H9 (cell line): ENCODE measurements around the gene RAP1GAP. TPM values are rescaled to one million over a fixed set of nuclear protein-coding genes. Genes with fewer than 3 reads are reported as not detected.

Experiments used
- DNase-seq: peaks from one replicate; pipeline ENCODE4 v3.0.0-alpha.2; 2017
- H2AFZ ChIP-seq: one replicate; pipeline ENCODE4 v1.6.1; 2013; ENCODE audit warnings: mild to moderate bottlenecking, low read length, control low read depth, moderate library complexity
- H2AK5ac ChIP-seq: 2 replicates; pipeline ENCODE4 v1.6.1; 2013; ENCODE audit warnings: low read length, control low read depth, mixed read lengths; ENCODE audit not compliant: insufficient read length
- H2BK120ac ChIP-seq: one replicate; pipeline ENCODE4 v1.6.1; 2013; ENCODE audit warnings: low read depth, mild to moderate bottlenecking, low read length, control low read depth, inconsistent platforms; ENCODE audit not compliant: poor library complexity, severe bottlenecking
- H2BK12ac ChIP-seq: 2 replicates; pipeline ENCODE4 v1.6.1; 2013; ENCODE audit warnings: low read length, control low read depth, mixed read lengths, low read depth; ENCODE audit not compliant: insufficient read length
- H2BK15ac ChIP-seq: 2 replicates; pipeline ENCODE4 v1.6.1; 2013; ENCODE audit warnings: low read depth, low read length, control low read depth
- H2BK20ac ChIP-seq: one replicate; pipeline ENCODE4 v1.6.1; 2013; ENCODE audit warnings: low read depth, mild to moderate bottlenecking, low read length, control low read depth, inconsistent platforms; ENCODE audit not compliant: poor library complexity, severe bottlenecking
- H2BK5ac ChIP-seq: 2 replicates; pipeline ENCODE4 v1.6.1; 2013; ENCODE audit warnings: low read length, control low read depth, mixed read lengths; ENCODE audit not compliant: insufficient read length
- H3K14ac ChIP-seq: 2 replicates; pipeline ENCODE4 v1.6.1; 2013; ENCODE audit warnings: low read length, control low read depth; ENCODE audit not compliant: insufficient read depth
- H3K18ac ChIP-seq: 2 replicates; pipeline ENCODE4 v1.6.1; 2013; ENCODE audit warnings: low read depth, mild to moderate bottlenecking, mixed read lengths, low read length, control low read depth; ENCODE audit not compliant: insufficient read length
- H3K23ac ChIP-seq: 2 replicates; pipeline ENCODE4 v1.6.1; 2013; ENCODE audit warnings: low read length, control low read depth, mixed read lengths, low read depth; ENCODE audit not compliant: insufficient read length
- H3K23me2 ChIP-seq: 2 replicates; pipeline ENCODE4 v1.6.1; 2013; ENCODE audit warnings: low read depth, mild to moderate bottlenecking, mixed read lengths, low read length, control low read depth; ENCODE audit not compliant: insufficient read length, poor library complexity, severe bottlenecking
- H3K27ac ChIP-seq: 2 replicates; pipeline ENCODE4 v1.5.1; 2013; ENCODE audit warnings: low read length, control low read depth, mixed read lengths, low read depth; ENCODE audit not compliant: insufficient read length
- H3K27me3 ChIP-seq: 2 replicates; pipeline ENCODE4 v1.6.1; 2013; ENCODE audit warnings: low read length, control low read depth, inconsistent platforms; ENCODE audit not compliant: insufficient read depth
- H3K4ac ChIP-seq: 2 replicates; pipeline ENCODE4 v1.6.1; 2013; ENCODE audit warnings: low read depth, mild to moderate bottlenecking, control low read depth, inconsistent platforms, low read length, moderate library complexity
- H3K4me1 ChIP-seq: 2 replicates; pipeline ENCODE4 v1.6.1; 2013; ENCODE audit warnings: low read length, control low read depth, inconsistent platforms; ENCODE audit not compliant: insufficient read depth
- H3K4me2 ChIP-seq: 2 replicates; pipeline ENCODE4 v1.6.1; 2013; ENCODE audit warnings: low read length, control low read depth, mixed read lengths; ENCODE audit not compliant: insufficient read length, insufficient read depth
- H3K56ac ChIP-seq: 2 replicates; pipeline ENCODE4 v1.6.1; 2013; ENCODE audit warnings: low read depth, mild to moderate bottlenecking, mixed read lengths, low read length, control low read depth; ENCODE audit not compliant: insufficient read length
- H3K79me1 ChIP-seq: 2 replicates; pipeline ENCODE4 v1.6.1; 2013; ENCODE audit warnings: low read depth, mild to moderate bottlenecking, moderate library complexity, low read length, control low read depth, inconsistent platforms; ENCODE audit not compliant: insufficient read depth, poor library complexity, severe bottlenecking
- H3K79me2 ChIP-seq: 2 replicates; pipeline ENCODE4 v1.6.1; 2013; ENCODE audit warnings: low read length, control low read depth, inconsistent platforms; ENCODE audit not compliant: insufficient read depth
- H3K9ac ChIP-seq: 2 replicates; pipeline ENCODE4 v1.6.1; 2013; ENCODE audit warnings: low read length, control low read depth, mixed read lengths; ENCODE audit not compliant: insufficient read length; ENCODE audit errors: extremely low read depth
- H3K9me3 ChIP-seq: one replicate; pipeline ENCODE4 v1.6.1; 2013; ENCODE audit warnings: low read depth, low read length, inconsistent platforms; ENCODE audit not compliant: control insufficient read depth
- H3T11ph ChIP-seq: one replicate; pipeline ENCODE4 v1.6.1; 2013; ENCODE audit warnings: mild to moderate bottlenecking, low read length, control low read depth, inconsistent platforms
- H4K20me1 ChIP-seq: one replicate; pipeline ENCODE4 v1.6.1; 2013; ENCODE audit not compliant: control insufficient read depth, insufficient read length, insufficient read depth
- H4K5ac ChIP-seq: 2 replicates; pipeline ENCODE4 v1.6.1; 2013; ENCODE audit warnings: low read depth, mild to moderate bottlenecking, mixed read lengths, low read length, control low read depth; ENCODE audit not compliant: insufficient read length
- H4K8ac ChIP-seq: replicated peaks from 2 replicates; pipeline ENCODE4 v1.6.1; 2013; ENCODE audit warnings: low read length, control low read depth, mixed read lengths, low read depth; ENCODE audit not compliant: insufficient read length
- H4K91ac ChIP-seq: 2 replicates; pipeline ENCODE4 v1.6.1; 2013; ENCODE audit warnings: low read depth, mild to moderate bottlenecking, moderate library complexity, mixed read lengths, low read length, control low read depth; ENCODE audit not compliant: insufficient read length
- H3K27ac Mint-ChIP-seq, 3 experiments: 2 replicates in 2 of 3; 3 replicates in 1 of 3; pipeline ENCODE4 v1.8.0; 2020 to 2021; ENCODE audit warnings: mixed read lengths in 3 of 3, mild to moderate bottlenecking in 1 of 3, moderate library complexity in 1 of 3
- H3K27me3 Mint-ChIP-seq: 2 replicates; pipeline ENCODE4 v1.8.0; 2021; ENCODE audit warnings: low read depth, mild to moderate bottlenecking, moderate library complexity, mixed read lengths
- H3K36me3 Mint-ChIP-seq, 3 experiments: 2 replicates in 2 of 3; 3 replicates in 1 of 3; pipeline ENCODE4 v1.8.0; 2020 to 2021; ENCODE audit warnings: low read depth in 3 of 3, mixed read lengths in 3 of 3; ENCODE audit not compliant: insufficient read depth in 1 of 3
- H3K4me1 Mint-ChIP-seq, 2 experiments: 2 replicates each; pipeline ENCODE4 v1.8.0; 2020; ENCODE audit warnings: mixed read lengths in 2 of 2
- H3K4me3 Mint-ChIP-seq, 2 experiments: 2 replicates in 1 of 2; 3 replicates in 1 of 2; pipeline ENCODE4 v1.8.0; 2020 to 2021; ENCODE audit warnings: mild to moderate bottlenecking in 2 of 2, mixed read lengths in 2 of 2, moderate library complexity in 1 of 2
- H3K9me3 Mint-ChIP-seq, 2 experiments: 2 replicates in 1 of 2; 3 replicates in 1 of 2; pipeline ENCODE4 v1.8.0; 2020; ENCODE audit warnings: mild to moderate bottlenecking in 2 of 2, mixed read lengths in 2 of 2, moderate library complexity in 1 of 2
- WGBS: extraction: QIAGEN DNeasy Blood & Tissue Kit; methylation state at CpG from one replicate; pipeline ENCODE4 v1.1.7; 2013; ENCODE audit warnings: missing lambda C conversion rate, low lambda C conversion rate, mixed read lengths; ENCODE audit not compliant: insufficient read length; ENCODE audit errors: extremely low coverage; 5-methylcytosine and 5-hydroxymethylcytosine counted together
- total RNA-seq: library from RNA; stranded (reverse); gene quantifications from 2 replicates; pipeline ENCODE4 v1.2.1, GENCODE V29; 2021
- TF ChIP-seq, protein P1 (sequence below): fragments of 200-600 bp; sonication (generic); conservative IDR thresholded peaks from 3 replicates; pipeline ENCODE4 v1.8.0; 2021; ENCODE audit warnings: antibody characterized with exemption, mild to moderate bottlenecking

Gene RAP1GAP
- total RNA-seq, 1 experiment from 2014 or later: 7.9 TPM

GRCh38 chr1:21572735-21573277 lies 96.4 kb downstream of the RAP1GAP start:
- peaks cover 2% of the 10 kb centered on the region; the same call in 1 of the 2 replicates for H3K4me1 ChIP-seq
- Mint-ChIP-seq H3K36me3 (peaks cover 2 to 7% (median 6%) of the 10 kb centered on the region in 3 experiments; a peak in 3 of 7 replicates), H3K27me3 (no peaks in the 10 kb centered on the region; the same call in 1 of the 2 replicates), H3K4me3 (no peak overlapping the region), H3K4me1 (peaks cover 22 to 32% of the 10 kb centered on the region in 2 experiments), H3K27ac (no peak overlapping the region; a peak in 1 of 7 replicates), H3K9me3 (no peaks in the 10 kb centered on the region)
- H3K9me3 ChIP-seq: no peaks in the 10 kb centered on the region
- no peak overlapping the region for H2BK120ac ChIP-seq
- no peak for DNase-seq
- TF ChIP-seq, protein P1, sequence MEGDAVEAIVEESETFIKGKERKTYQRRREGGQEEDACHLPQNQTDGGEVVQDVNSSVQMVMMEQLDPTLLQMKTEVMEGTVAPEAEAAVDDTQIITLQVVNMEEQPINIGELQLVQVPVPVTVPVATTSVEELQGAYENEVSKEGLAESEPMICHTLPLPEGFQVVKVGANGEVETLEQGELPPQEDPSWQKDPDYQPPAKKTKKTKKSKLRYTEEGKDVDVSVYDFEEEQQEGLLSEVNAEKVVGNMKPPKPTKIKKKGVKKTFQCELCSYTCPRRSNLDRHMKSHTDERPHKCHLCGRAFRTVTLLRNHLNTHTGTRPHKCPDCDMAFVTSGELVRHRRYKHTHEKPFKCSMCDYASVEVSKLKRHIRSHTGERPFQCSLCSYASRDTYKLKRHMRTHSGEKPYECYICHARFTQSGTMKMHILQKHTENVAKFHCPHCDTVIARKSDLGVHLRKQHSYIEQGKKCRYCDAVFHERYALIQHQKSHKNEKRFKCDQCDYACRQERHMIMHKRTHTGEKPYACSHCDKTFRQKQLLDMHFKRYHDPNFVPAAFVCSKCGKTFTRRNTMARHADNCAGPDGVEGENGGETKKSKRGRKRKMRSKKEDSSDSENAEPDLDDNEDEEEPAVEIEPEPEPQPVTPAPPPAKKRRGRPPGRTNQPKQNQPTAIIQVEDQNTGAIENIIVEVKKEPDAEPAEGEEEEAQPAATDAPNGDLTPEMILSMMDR: no peak
- WGBS: no CpG with 5 or more reads among the region's 13 CpGs
- no peak overlapping the region for H3K23ac ChIP-seq
- H2BK15ac ChIP-seq: no peak overlapping the region
- no peak overlapping the region for H3T11ph ChIP-seq
- H3K79me2 ChIP-seq: no peaks in the 10 kb centered on the region
- H3K9ac ChIP-seq: no peak overlapping the region
- no peak overlapping the region for H2AFZ ChIP-seq
- no peaks in the 10 kb centered on the region for H3K27me3 ChIP-seq
- no peak overlapping the region for H3K27ac ChIP-seq
- no peak overlapping the region for H4K5ac ChIP-seq
- H2BK5ac ChIP-seq: no peak overlapping the region
- H4K91ac ChIP-seq: no peak overlapping the region
- no peaks in the 10 kb centered on the region for H4K20me1 ChIP-seq
- H2BK20ac ChIP-seq: no peak overlapping the region
- H3K14ac ChIP-seq: no peak overlapping the region
- H2AK5ac ChIP-seq: no peak overlapping the region
- no peak overlapping the region for H3K18ac ChIP-seq
- no peak overlapping the region for H2BK12ac ChIP-seq
- H4K8ac ChIP-seq: no peak overlapping the region
- H3K79me1 ChIP-seq: no peaks in the 10 kb centered on the region
- peaks cover 2% of the 10 kb centered on the region for H3K23me2 ChIP-seq
- no peak overlapping the region for H3K56ac ChIP-seq
- no peak overlapping the region for H3K4me2 ChIP-seq
- no peak overlapping the region for H3K4ac ChIP-seq
